ENCODE data around the gene ZKSCAN3. TPM values are rescaled to one million over a fixed set of nuclear protein-coding genes. Genes with fewer than 3 reads are reported as not detected.

The ZKSCAN3 gene
- total and polyA plus RNA-seq, 2 experiments from 2014 or later: 3.0 to 7.6 TPM

GRCh38 chr6:28400122-28400451 is 50.3 kb downstream of the ZKSCAN3 start (continued):
- TF ChIP-seq ZNF462 (CRISPR knock-in tag; IDR thresholded peaks at IDR 0.05) (no peak), CTCF (conservative IDR thresholded peaks at IDR 0.05; ENCODE audit: low read depth in 2 of 2) (no peak), STAT1 (IDR thresholded peaks at IDR 0.05; ENCODE audit: unreplicated experiment) (no peak)

DNA sequence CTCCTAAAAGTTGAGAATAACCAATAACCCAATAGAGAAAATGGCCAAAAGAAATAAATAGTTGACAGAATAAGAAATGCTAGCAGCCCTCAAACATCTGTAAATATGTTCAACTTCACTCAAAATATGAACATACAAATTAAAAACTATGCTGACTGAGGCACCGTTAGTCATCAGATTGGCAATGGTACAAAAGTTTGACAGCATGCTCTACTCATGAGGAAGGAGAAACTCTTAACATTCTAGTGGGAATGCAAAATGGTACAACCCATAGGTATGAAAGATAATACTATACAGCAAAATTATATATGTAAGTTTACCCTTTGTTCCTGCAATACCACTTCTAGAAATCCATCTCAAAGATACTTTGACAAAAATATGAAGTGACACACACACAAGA is 51.4 kb downstream of the ZKSCAN3 start:
- Mint-ChIP-seq H3K4me3 (peak overlapping the region; percentile 48; the same call in 2 of the 3 replicates), H3K4me1 (peaks cover 12% of the 10 kb centered on the region), H3K27me3 (ENCODE audit: insufficient read depth, low read depth, poor library complexity) (peaks cover 8% of the 10 kb centered on the region), H3K27ac (no peak overlapping the region), H3K36me3 (ENCODE audit: low read depth) (peaks cover 24% of the 10 kb centered on the region), H3K9me3 (no peaks in the 10 kb centered on the region)
- H3K79me2 ChIP-seq (replicated peaks; ENCODE audit: insufficient read depth): peaks cover 19% of the 10 kb centered on the region
- H3K27me3 ChIP-seq (ENCODE audit: insufficient read depth): peaks cover 29% of the 10 kb centered on the region
- ATAC-seq: no peak
- peaks cover 7% of the 10 kb centered on the region for H4K20me1 ChIP-seq (replicated peaks; ENCODE audit: insufficient read depth)
- no peak overlapping the region for H3K4me3 ChIP-seq
- H3K36me3 ChIP-seq (ENCODE audit: insufficient read depth): peaks cover 7% of the 10 kb centered on the region
- DNase-seq (ENCODE audit: low spot score): no peak
- 0 out of 2 replicates have a peak, but pooled peaks cover 5% of the 10 kb centered on the region for H3K4me1 ChIP-seq (ENCODE audit: insufficient read depth)
- H3K4me2 ChIP-seq: no peak overlapping the region
- H3F3A ChIP-seq (replicated peaks; ENCODE audit: low read depth): no peaks in the 10 kb centered on the region
- H3K9me2 ChIP-seq (ENCODE audit: insufficient read depth): no peaks in the 10 kb centered on the region
- H3K27ac ChIP-seq (ENCODE audit: low read depth): no peak overlapping the region
- no peak overlapping the region for H2AFZ ChIP-seq
- no peak for TF ChIP-seq POLR2AphosphoS5 (IDR thresholded peaks at IDR 0.05; ENCODE audit: low read depth)
- TF ChIP-seq STAT1 (IDR thresholded peaks at IDR 0.05; ENCODE audit: unreplicated experiment): no peak
- TF ChIP-seq ZNF331 (CRISPR knock-in tag; IDR thresholded peaks at IDR 0.05; ENCODE audit: low read depth): no peak
- no peak for TF ChIP-seq CTCF (conservative IDR thresholded peaks at IDR 0.05; ENCODE audit: low read depth in 2 of 2)
- no peak for TF ChIP-seq ZNF114 (CRISPR knock-in tag; IDR thresholded peaks at IDR 0.05)
- TF ChIP-seq CREB1 (CRISPR knock-in tag; IDR thresholded peaks at IDR 0.05; ENCODE audit: low read depth): no peak
- TF ChIP-seq, protein P1, sequence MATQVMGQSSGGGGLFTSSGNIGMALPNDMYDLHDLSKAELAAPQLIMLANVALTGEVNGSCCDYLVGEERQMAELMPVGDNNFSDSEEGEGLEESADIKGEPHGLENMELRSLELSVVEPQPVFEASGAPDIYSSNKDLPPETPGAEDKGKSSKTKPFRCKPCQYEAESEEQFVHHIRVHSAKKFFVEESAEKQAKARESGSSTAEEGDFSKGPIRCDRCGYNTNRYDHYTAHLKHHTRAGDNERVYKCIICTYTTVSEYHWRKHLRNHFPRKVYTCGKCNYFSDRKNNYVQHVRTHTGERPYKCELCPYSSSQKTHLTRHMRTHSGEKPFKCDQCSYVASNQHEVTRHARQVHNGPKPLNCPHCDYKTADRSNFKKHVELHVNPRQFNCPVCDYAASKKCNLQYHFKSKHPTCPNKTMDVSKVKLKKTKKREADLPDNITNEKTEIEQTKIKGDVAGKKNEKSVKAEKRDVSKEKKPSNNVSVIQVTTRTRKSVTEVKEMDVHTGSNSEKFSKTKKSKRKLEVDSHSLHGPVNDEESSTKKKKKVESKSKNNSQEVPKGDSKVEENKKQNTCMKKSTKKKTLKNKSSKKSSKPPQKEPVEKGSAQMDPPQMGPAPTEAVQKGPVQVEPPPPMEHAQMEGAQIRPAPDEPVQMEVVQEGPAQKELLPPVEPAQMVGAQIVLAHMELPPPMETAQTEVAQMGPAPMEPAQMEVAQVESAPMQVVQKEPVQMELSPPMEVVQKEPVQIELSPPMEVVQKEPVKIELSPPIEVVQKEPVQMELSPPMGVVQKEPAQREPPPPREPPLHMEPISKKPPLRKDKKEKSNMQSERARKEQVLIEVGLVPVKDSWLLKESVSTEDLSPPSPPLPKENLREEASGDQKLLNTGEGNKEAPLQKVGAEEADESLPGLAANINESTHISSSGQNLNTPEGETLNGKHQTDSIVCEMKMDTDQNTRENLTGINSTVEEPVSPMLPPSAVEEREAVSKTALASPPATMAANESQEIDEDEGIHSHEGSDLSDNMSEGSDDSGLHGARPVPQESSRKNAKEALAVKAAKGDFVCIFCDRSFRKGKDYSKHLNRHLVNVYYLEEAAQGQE (IDR thresholded peaks at IDR 0.05; ENCODE audit: unreplicated experiment): no peak
- TF ChIP-seq JUNB (IDR thresholded peaks at IDR 0.05; ENCODE audit: unreplicated experiment): no peak
- no peak for TF ChIP-seq ETS1 (IDR thresholded peaks at IDR 0.05)
